Measurements from ENCODE around the gene JAZF1.

JAZF1 gene

GRCh38 chr7:28183627-28184026 is 3.0 kb upstream of the JAZF1 start:
- no peak for DNase-seq (ENCODE audit: low read depth in 1 of 2, low spot score in 1 of 2)
- TF ChIP-seq JUND (IDR thresholded peaks at IDR 0.05; ENCODE audit: low read depth), result no peak
- in situ Hi-C loops (cut with HindIII; ENCODE audit: low pct_unique_long_range_greater_than_20kb, low sequenced_read_pairs), result no loop called here

GRCh38 chr7:28182071-28182471 is 1.5 kb upstream of the JAZF1 start:
- DNase-seq (ENCODE audit: low read depth in 1 of 2, low spot score in 1 of 2), result no peak
- in situ Hi-C loops (cut with HindIII; ENCODE audit: low pct_unique_long_range_greater_than_20kb, low sequenced_read_pairs), result no loop called here
- TF ChIP-seq JUND (IDR thresholded peaks at IDR 0.05; ENCODE audit: low read depth), result no peak

- TF ChIP-seq JUND (IDR thresholded peaks at IDR 0.05; ENCODE audit: low read depth), result no peak
- in situ Hi-C loops (cut with HindIII; ENCODE audit: low pct_unique_long_range_greater_than_20kb, low sequenced_read_pairs), result no loop called here
- DNase-seq (ENCODE audit: low read depth in 1 of 2, low spot score in 1 of 2), result no peak
These were observed 821 bp upstream of the JAZF1 start for GRCh38 chr7:28181416-28181815.

- TF ChIP-seq JUND (IDR thresholded peaks at IDR 0.05; ENCODE audit: low read depth), result no peak
- DNase-seq (ENCODE audit: low read depth in 1 of 2, low spot score in 1 of 2), result no peak
- in situ Hi-C loops (cut with HindIII; ENCODE audit: low pct_unique_long_range_greater_than_20kb, low sequenced_read_pairs), result no loop called here
These were observed 598 bp downstream of the JAZF1 start for GRCh38 chr7:28180031-28180363.

- in situ Hi-C loops (cut with HindIII; ENCODE audit: low pct_unique_long_range_greater_than_20kb, low sequenced_read_pairs), result no loop called here
- TF ChIP-seq JUND (IDR thresholded peaks at IDR 0.05; ENCODE audit: low read depth), result no peak
- peak; percentile 71 to 85 for DNase-seq (ENCODE audit: low read depth in 1 of 2, low spot score in 1 of 2)
These were observed 1.2 kb downstream of the JAZF1 start for GRCh38 chr7:28179120-28180030.

- in situ Hi-C loops (cut with HindIII; ENCODE audit: low pct_unique_long_range_greater_than_20kb, low sequenced_read_pairs), result no loop called here
- no peak for TF ChIP-seq JUND (IDR thresholded peaks at IDR 0.05; ENCODE audit: low read depth)
- peak in 1 of 2 experiments; percentile 22 for DNase-seq (ENCODE audit: low read depth in 1 of 2, low spot score in 1 of 2)
These were observed 2.0 kb downstream of the JAZF1 start for GRCh38 chr7:28178599-28178998.

GRCh38 chr7:28177836-28178235 is 2.8 kb downstream of the JAZF1 start:
- DNase-seq (ENCODE audit: low read depth in 1 of 2, low spot score in 1 of 2), result no peak
- no peak for TF ChIP-seq JUND (IDR thresholded peaks at IDR 0.05; ENCODE audit: low read depth)
- in situ Hi-C loops (cut with HindIII; ENCODE audit: low pct_unique_long_range_greater_than_20kb, low sequenced_read_pairs), result no loop called here

GRCh38 chr7:28176645-28177044 is 4.0 kb downstream of the JAZF1 start:
- in situ Hi-C loops (cut with HindIII; ENCODE audit: low pct_unique_long_range_greater_than_20kb, low sequenced_read_pairs), result no loop called here
- TF ChIP-seq JUND (IDR thresholded peaks at IDR 0.05; ENCODE audit: low read depth), result no peak

GRCh38 chr7:28176174-28176573 is 4.4 kb downstream of the JAZF1 start:
- no peak for DNase-seq (ENCODE audit: low read depth in 1 of 2, low spot score in 1 of 2)
- no peak for TF ChIP-seq JUND (IDR thresholded peaks at IDR 0.05; ENCODE audit: low read depth)
- in situ Hi-C loops (cut with HindIII; ENCODE audit: low pct_unique_long_range_greater_than_20kb, low sequenced_read_pairs), result no loop called here

More at GRCh38 chr7:28176645-28177044, 4.0 kb downstream of the JAZF1 start:
- no peak for DNase-seq (ENCODE audit: low read depth in 1 of 2, low spot score in 1 of 2)

GRCh38 chr7:28174901-28175661 is 5.5 kb downstream of the JAZF1 start:
- in situ Hi-C loops (cut with HindIII; ENCODE audit: low pct_unique_long_range_greater_than_20kb, low sequenced_read_pairs), result no loop called here
- no peak for DNase-seq (ENCODE audit: low read depth in 1 of 2, low spot score in 1 of 2)
- no peak for TF ChIP-seq JUND (IDR thresholded peaks at IDR 0.05; ENCODE audit: low read depth)

GRCh38 chr7:28174442-28174841 is 6.2 kb downstream of the JAZF1 start:
- TF ChIP-seq JUND (IDR thresholded peaks at IDR 0.05; ENCODE audit: low read depth), result no peak

GRCh38 chr7:28173531-28173930 is 7.1 kb downstream of the JAZF1 start:
- no peak for TF ChIP-seq JUND (IDR thresholded peaks at IDR 0.05; ENCODE audit: low read depth)
- DNase-seq (ENCODE audit: low read depth in 1 of 2, low spot score in 1 of 2), result no peak
- in situ Hi-C loops (cut with HindIII; ENCODE audit: low pct_unique_long_range_greater_than_20kb, low sequenced_read_pairs), result no loop called here

More at GRCh38 chr7:28174442-28174841, 6.2 kb downstream of the JAZF1 start:
- no peak for DNase-seq (ENCODE audit: low read depth in 1 of 2, low spot score in 1 of 2)
- in situ Hi-C loops (cut with HindIII; ENCODE audit: low pct_unique_long_range_greater_than_20kb, low sequenced_read_pairs), result no loop called here

GRCh38 chr7:28172958-28173357 is 7.6 kb downstream of the JAZF1 start:
- no peak for TF ChIP-seq JUND (IDR thresholded peaks at IDR 0.05; ENCODE audit: low read depth)
- in situ Hi-C loops (cut with HindIII; ENCODE audit: low pct_unique_long_range_greater_than_20kb, low sequenced_read_pairs), result no loop called here
- no peak for DNase-seq (ENCODE audit: low read depth in 1 of 2, low spot score in 1 of 2)
